GM21360 (cell line): ENCODE data around the gene HCLS1.
"Not testable (repeated sequence)": the region's sequence is repeated elsewhere in the genome, so short reads cannot be mapped to it uniquely, and the experiment has no call there.

ENCODE experiments used
- ATAC-seq: cut with Tn5 transposase; IDR thresholded peaks from one replicate; pipeline ENCODE4 v1.9.1; 2021; ENCODE audit warnings: mild to moderate bottlenecking, moderate library complexity; ENCODE audit not compliant: unreplicated experiment

The HCLS1 gene, protein sequence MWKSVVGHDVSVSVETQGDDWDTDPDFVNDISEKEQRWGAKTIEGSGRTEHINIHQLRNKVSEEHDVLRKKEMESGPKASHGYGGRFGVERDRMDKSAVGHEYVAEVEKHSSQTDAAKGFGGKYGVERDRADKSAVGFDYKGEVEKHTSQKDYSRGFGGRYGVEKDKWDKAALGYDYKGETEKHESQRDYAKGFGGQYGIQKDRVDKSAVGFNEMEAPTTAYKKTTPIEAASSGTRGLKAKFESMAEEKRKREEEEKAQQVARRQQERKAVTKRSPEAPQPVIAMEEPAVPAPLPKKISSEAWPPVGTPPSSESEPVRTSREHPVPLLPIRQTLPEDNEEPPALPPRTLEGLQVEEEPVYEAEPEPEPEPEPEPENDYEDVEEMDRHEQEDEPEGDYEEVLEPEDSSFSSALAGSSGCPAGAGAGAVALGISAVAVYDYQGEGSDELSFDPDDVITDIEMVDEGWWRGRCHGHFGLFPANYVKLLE

GRCh38 chr3:121660356-121661171 lies at the start of gene HCLS1:
TSS of gene HCLS1 (minus strand) at chr3:121660903. CDS start at chr3:121658347, 2,556 bp downstream.
- ATAC-seq: peak; percentile 84

GRCh38 chr3:121710347-121710746 lies 49.6 kb upstream of the HCLS1 start:
- no peak for ATAC-seq

DNA sequence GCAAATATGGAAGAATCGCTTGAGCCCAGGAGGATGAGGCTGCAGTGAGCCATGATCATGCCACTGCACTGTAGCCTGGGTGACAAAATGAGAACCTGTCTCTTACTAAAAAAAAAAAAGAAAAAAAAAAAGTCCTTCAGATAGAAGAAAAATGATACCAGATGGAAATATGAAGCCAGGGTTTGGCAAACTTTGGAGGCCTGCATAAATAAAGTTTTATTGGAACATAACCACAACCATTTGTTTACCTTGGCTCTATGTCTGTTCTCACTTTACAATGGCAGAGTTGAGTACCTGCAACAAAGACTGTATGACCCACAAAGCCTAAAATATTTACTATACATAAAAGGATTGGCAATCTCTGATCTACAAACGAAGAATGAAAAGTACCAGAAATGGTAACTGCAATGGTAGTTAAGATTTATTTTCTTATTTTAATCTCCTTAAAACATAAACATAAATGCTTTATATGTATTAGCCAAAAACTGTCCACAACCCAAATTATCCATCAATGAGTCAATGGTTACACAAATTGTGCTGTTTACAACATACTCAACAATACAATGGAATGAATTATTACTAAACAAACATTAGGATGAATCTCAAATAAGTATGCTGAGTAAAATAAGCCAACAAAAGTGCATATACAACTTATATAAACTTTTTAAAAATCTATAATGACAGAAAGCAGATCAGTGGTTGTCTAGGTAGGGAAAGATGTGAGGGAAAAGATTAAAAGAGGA lies 47.0 kb upstream of the HCLS1 start:
- ATAC-seq: no peak

- no peak for ATAC-seq
Observed at GRCh38 chr3:121705541-121705940, 44.8 kb upstream of the HCLS1 start.

DNA sequence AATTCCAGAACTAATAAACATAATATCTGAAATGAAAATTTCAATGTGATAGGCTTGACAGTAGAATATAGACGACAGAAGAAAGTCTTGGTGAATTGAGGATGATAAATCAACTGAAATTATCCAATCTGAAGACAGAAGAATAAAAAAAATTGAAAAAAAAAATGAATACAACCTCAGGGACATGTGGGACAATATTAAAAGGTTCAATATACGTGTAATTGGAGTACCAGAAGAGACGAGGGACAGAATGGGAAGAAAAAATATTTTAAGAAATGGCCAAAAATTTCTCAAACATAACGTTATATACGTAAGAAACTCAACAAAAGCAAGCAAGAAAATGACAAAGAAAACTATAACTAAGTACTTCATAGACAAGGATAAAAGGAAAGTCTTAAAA lies 43.3 kb upstream of the HCLS1 start:
- ATAC-seq: no peak

- ATAC-seq: no peak
Observed at GRCh38 chr3:121698901-121699300, 38.2 kb upstream of the HCLS1 start.

- no peak for ATAC-seq
Observed at GRCh38 chr3:121698476-121698875, 37.8 kb upstream of the HCLS1 start.

DNA sequence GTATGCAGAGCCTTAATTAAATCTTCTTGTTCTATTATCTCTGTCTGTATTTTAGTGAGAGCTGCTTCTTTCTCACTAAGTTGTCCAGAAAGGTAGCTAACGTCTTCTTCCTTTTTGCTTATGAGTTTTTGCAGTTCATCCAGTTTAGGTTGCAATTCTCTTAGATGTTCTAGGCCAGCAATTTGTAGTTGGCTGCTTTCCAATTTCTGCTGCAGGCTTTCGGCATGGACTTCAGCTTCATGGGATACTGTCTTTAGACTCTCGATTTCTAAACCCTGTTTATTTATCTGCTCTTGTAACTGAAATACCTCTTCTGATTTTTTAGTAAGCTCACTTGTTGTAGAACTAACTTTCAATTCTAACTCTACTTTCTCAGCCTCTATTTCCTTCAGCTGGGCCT lies 35.5 kb upstream of the HCLS1 start:
- ATAC-seq: no peak

DNA sequence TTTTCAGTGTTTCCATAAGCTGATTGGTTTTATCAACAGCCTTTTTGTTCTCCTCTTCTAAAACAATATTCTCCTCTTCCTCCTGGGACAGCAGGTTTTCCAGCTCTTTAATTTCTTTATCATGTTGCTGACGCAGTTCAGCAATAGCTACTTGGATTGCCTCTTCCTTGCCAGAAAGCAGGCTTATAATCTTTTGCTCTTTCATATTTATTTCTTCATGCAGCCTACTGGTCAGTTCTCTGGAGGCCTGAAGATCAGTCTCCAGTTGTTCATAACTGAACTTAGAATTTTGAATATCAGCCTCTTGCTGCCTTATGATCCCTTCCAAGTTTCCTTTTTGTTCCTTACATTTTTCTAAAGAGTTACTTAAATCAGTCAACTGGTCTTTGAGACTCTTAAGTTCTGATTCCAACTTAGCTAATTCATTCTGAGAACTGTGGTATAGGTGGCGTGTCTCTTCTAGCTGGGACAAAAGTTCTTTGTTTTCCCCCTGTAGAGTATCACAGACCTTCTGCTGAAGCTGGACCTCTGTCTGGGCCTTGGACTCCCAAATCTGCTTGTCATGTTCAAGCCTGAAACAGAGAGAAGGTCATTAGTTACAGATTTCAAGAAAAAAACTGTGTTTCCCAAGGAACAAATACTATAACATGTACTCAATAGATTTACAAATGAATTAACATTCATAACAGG lies 31.5 kb upstream of the HCLS1 start:
- no peak for ATAC-seq

DNA sequence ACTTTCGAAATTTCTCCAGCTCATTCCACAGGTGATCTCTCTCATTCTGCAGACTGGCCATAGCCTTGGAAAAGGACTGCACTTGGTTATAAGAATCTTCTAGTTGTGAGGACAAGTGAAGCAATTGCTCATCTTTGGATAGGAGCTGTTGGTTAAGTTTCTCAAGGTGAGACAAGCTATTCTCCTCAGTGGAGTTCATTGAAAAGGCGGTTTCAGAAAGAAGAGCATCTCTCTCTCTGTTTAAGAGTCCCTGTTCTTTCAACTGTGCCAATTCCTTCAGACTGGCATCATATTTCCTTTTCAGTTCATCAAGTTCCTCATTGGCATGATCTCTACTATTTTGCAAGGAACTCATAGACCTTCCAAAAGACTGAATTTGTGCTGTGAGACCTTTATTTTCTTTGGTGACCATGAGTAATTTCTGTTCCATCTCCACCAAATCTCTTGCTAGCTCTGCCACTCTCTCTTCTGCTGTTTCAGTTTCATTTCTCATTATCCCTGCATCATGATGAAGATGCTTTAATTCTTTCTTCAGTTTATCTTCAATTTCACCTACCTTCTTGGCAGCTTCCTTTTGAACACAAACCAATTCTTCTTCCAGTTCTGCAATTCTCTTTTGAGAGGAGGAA lies 30.2 kb upstream of the HCLS1 start:
- peak; percentile 82 for ATAC-seq

GRCh38 chr3:121688747-121689146 lies 28.0 kb upstream of the HCLS1 start:
- not testable (repeated sequence) for ATAC-seq

GRCh38 chr3:121681792-121682191 lies 21.1 kb upstream of the HCLS1 start:
- no peak for ATAC-seq

DNA sequence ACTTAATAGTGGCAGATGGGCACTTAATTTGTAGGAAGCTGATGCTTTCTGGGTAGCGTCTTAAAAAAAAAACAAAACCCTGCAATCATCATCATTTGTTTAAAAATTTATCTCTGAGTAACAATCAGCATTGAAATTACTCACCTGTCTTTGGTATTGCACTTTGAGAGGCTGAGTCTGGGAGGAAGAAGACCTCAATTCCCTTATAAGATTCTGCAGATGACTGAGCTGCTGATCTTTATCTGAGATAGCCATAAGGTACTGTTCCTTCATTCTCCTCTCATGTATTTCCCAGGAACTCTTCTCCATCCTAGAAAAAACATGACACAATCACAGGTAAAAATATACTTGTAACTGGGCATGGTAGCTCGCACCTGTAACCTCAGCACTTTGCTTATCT lies 16.4 kb upstream of the HCLS1 start:
- ATAC-seq: no peak

- no peak for ATAC-seq
Observed at GRCh38 chr3:121670676-121671075, 10.0 kb upstream of the HCLS1 start.

DNA sequence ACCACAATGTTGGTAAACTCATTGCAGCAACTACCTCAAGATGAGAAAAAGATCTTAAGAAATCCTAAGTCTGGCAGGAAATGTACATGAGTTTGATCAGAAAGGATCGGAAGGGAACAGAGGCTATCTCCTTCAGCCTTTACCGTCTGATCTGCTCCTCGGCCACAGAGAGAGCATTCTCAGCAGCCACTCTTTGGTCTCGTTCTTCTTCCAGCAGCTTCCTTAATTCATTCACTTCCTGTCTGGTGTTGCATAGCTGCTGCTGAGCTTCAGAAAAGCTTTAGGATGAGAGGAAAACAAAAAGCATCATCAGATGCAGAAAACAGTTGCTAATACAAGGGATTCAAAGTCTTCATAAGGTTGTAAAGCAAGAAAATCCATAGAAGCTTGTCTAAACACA lies 6.6 kb upstream of the HCLS1 start:
- no peak for ATAC-seq

DNA sequence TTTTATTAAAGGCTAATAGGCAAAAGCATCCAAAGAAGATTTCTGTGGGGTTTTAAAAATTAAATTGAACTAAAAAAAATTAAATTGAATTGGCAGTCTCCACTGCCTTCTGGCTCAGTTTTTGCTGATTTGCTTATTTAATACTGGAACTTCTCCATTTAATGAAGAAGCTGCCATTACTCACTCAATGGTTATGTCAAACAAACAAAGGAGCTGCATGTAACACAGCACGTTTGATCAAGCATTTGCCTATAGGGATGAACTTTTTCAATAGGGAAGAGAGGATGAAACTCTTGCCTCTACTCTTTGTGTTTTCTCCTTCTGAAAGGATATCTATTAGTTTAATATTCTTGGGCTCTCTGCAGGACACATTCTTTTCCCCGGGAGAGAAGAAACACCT lies 4.8 kb upstream of the HCLS1 start:
- ATAC-seq: no peak

- no peak for ATAC-seq
Observed at GRCh38 chr3:121663171-121663847, 2.6 kb upstream of the HCLS1 start.

DNA sequence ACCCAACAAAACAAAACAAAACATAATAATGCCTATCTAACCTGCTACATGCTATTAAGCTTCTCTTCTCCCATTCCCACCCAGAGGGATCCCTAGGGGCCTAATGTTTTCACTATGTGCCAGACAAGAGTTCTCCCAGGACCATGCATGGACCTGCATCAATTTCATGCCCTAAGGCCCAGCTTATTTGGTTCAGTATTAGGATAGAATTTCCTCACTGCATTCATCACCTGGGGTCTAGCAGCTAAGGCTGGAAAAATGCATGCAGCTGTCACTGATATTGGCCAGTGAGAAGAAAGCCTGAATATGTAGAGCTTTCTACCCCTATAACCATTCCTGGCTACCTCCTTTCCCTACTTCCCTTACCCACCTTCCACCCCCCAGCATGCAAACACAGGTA lies 2.0 kb upstream of the HCLS1 start:
- no peak for ATAC-seq

GRCh38 chr3:121661376-121661775 lies 673 bp upstream of the HCLS1 start:
- no peak for ATAC-seq

GRCh38 chr3:121659586-121659985 lies 1.1 kb downstream of the HCLS1 start:
- no peak for ATAC-seq
